HG03280 (cell line): ENCODE measurements around the gene RANBP3L.
"Not testable (repeated sequence)": the region's sequence is repeated elsewhere in the genome, so short reads cannot be mapped to it uniquely, and the experiment has no call there.

Experiments
- ATAC-seq: cut with Tn5 transposase; IDR thresholded peaks from one replicate; pipeline ENCODE4 v1.9.1; 2021; ENCODE audit warnings: mild to moderate bottlenecking, moderate library complexity; ENCODE audit not compliant: unreplicated experiment

Gene RANBP3L, protein sequence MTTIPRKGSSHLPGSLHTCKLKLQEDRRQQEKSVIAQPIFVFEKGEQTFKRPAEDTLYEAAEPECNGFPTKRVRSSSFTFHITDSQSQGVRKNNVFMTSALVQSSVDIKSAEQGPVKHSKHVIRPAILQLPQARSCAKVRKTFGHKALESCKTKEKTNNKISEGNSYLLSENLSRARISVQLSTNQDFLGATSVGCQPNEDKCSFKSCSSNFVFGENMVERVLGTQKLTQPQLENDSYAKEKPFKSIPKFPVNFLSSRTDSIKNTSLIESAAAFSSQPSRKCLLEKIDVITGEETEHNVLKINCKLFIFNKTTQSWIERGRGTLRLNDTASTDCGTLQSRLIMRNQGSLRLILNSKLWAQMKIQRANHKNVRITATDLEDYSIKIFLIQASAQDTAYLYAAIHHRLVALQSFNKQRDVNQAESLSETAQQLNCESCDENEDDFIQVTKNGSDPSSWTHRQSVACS

DNA sequence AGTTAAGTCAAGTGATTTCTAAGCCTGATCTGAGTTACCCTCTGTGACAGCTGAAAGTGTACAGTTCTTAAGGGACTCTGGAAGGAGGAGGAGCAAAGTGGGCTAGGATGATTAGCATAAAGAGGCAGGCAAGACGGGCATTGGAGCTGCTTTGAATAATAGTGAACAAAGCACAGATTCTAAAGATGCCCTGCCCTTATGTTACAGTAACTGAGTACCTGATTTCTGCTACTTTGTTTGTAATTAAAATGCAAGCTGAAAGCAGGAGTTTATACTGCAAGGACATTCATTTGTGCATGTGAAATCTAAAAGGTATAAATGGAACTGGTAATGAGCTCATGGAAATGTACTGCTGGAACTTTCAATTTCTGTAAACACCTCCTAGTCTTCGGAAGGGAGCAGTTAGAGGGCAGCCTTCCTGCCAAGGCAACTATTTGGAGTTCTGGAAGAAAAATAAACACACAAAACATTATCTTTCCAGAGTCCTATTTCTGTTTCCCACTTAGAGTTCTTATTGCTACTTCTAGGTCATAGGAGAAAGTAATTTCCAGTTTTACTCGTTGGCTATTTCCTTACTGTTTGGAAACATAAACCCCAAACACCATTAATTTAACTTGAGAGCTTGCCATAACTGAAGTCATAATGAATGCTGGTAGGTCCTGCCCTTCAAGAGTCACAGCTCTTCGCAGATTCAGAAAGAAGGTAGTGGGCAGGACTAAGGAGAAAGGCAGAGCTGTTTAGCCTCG, at the start of gene RANBP3L:
RANBP3L (minus strand) TSS at position 45 of the 746 bp plus-strand sequence. CDS start 486 bp downstream, outside the sequence.
- no peak for ATAC-seq

DNA sequence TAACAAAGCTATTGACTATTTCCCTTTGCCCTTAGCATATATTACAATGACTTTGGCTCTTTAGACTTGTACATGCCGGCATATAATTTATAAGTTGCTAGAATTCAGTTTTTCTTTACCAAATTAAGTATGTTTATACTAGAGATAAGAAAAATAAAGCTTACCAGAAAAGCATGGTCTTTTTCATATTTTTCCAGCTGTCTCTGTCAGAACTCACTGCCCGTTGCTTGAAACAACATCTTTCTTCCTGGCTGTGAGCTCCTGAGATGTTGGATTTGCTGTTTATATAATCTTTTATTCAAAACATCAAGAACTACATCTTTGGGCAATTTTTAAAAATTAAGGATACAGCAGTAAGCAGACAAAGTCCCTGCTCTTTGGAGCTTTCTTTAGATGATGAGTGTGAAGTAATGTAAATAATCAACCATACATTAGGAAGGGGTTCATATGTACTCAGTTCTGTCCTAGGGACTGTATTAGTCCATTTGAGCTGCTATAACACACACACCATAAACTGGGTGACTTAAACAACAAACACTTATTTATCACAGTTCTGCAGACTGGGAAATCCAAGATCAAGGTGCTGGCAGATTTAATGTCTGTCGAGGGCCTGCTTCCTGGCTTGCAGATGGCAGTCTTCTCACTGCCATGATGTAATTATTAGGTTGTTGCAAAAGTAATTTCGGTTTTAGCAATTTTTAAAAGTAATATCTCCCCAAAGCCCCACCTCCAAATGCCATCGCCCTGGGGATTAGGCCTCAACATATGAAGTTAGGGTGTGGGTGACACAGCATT, 45.4 kb upstream of the RANBP3L start:
- ATAC-seq = no peak

DNA sequence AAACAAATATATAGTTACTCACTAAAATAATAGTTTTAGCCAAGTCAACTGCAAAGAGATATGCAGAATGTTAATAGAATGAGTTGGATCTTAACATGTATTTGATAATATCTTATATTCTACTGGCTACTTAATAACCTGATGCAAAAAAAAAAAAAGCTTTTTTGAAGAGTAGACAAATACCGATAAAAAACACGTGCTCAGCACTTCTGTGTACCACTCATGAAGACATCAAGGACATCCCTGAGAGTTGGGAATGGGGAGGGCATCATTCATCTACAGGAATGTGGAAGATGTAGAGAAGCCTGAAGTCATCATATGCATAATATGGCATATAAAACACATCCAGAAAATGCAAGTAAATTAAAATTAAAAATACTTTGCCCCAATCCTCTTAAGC, 43.2 kb upstream of the RANBP3L start:
- ATAC-seq = no peak

DNA sequence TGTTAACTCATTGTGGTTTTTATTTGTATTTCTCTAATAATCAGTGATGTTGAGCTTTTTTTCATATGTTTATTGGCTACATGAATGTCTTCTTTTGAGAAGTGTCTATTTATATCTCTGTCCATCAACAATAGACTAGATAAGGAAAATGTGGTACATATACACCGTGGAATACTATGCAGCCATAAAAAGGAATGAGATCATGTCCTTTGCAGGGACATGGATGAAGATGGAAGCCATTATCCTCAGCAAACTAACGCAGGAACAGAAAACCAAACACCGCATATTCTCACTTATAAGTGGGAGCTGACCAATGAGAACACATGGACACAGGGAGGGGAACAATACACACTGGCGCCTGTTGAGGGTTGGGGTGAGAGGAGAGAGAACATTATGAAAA, 40.0 kb upstream of the RANBP3L start:
- not testable (repeated sequence) for ATAC-seq

DNA sequence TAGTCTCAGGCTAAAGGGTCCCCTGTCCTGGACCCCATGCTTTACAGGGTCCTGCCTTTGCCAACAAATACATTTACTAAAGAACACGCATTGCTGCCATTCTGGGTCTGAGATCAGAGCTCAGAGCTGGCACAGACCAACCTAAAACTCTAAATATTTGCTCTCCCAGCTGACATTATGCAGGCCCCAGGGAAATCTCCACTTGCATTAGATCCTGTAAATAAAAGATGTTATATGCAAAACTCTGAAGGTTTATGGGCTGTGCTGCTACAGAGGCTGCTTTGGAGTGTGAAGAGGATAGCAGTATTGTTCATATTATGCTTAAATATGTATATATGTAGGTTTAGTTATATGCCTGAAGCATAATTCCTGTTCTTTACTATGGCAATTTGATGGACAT, 35.9 kb upstream of the RANBP3L start:
- ATAC-seq = no peak

DNA sequence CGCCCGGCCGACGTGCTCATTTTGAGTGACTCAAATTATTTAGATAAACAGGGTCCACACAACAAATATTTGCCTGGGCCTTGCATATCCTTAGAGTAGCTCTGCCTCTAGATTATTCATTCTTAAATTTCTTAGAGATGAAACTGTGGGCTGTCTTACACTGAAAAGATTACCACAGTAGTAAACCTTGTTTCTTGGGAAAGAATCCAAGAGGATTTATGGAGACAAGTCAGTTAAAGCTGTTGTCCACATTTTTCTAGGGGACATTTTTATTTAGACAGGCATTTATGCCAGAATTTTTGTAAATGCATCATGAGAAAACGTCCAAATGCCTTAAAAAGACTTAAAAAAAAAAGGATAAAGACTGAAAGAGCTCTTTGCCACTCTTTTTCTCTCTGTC, 32.6 kb upstream of the RANBP3L start:
- no peak for ATAC-seq

DNA sequence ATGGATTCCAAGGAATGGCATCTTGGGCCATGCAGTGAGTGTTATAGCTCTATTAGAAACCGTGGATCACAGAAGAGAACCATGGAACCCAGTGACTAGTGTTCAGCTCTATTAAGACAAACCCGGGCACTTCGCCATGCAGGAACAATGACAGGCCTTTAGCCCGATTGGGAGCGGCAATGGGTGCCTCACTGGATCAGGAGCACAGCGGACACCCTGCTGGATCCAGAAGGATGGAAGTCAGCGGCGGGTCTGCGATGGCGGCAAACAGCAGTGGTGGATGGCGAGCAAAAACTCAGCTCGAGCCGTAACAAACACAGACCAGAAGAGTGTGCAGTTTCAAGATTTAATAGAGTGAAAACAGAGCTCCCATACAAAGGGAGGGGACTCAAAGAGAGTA, 31.0 kb upstream of the RANBP3L start:
- ATAC-seq = not testable (repeated sequence)

DNA sequence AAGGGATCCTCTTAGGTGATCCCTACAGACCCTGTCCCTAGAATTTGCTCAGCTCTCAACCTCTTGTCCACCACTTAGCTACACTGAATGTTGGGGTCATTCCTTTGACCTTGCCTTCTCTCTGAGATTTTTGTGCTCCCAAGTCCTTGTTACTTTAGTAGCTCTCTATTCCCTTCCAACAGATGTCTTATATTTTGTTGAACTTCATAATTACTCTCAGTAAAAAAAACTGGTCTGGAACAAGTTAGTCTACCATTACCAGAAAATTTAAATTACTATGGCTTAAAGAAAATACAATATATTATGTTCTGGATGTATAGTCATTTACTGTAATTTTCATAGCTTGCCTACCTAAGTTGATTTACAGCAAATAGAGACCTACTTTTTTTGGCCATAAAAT, 23.5 kb upstream of the RANBP3L start:
- no peak for ATAC-seq

DNA sequence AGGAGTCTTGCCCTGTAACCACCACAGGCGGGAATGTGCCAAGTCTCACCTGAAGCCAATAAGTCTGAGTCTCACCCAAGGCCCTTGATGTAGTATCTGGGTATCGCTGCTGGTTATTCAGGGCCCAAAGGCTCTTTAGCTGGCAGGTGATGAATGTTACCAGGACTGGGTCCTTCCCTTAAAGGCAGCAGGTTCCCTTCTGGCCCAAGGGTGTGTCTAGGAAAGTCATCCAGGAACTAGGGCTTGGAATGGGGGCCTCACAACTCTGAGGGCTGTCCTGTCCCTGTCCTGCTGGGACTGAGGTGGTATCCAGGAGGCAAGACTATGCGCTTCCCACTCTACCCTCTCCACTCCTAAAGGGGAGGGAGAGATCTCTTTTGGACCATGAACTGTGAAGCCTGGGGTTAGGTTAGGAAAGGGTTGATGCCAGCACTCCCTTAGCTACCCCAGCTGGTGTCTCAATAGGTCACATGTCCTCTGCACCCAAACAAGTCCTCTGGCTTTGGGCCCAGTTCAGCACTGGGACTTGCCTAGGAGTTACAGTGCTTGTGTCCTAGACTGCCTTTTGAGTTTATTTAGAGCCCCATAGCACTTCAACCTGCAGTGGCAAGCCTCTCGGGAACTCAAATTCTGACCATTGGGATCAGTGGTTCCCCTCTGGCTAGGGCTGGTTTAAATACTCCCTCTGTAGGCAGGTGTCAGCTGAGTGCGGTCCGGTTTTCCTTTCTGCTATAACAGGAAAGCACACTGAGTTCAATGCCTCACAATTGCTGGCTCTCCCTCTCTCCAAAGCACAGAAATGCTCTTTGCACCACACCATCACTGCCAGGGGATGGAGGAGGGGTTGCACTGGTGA, 22.5 kb upstream of the RANBP3L start:
- no peak for ATAC-seq

DNA sequence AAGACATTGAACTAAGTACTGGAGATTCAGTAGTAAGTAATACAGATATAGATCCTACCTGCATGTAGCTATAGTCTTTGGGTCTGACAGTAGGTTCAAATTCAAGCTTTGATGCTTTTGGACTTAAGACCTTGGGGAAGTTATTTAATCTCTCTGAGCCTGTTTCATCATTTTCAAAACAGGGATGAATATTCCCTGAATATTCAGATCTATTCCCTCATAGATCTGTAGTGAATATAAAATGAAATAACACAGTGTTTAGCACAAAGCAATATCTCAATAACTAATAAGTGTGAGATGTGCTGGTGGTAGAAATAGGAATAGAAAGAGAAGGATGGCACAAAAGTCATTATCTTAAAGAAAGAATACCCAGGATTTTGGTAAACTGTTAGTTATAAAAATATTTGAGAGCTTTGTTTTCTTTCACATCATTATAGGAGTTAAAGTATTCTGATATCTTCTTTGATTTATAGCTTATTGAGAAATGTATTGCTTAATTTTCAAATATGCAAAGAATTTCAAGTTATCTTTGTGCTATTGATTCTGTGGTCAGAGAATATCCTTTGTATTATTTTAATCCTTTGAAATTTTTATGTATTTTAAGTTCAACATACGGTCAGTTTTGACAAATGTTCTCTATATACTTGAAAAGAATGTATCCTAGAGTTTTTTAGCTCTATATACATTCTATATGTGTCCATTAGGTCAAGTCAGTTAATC, 11.4 kb upstream of the RANBP3L start:
- ATAC-seq = no peak

DNA sequence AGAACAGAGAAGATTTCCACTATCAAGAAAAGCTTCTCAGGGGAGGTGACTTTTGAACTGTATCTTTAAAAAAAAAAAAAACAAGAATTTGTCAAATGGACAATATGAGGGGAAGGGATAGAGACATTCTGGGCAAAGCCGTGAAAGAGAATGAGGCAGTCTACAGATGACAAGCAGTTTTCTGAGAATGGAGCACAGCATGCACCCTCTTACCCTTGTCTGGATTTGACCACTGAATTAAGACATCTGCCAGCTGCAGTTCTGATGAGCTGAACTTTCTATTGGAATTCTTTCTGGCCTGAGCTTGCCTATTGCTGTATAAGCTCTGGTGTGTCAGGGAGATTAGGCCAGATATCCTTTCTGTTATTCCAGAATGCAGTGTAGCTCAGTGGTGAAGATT, 10.3 kb upstream of the RANBP3L start:
- no peak for ATAC-seq

DNA sequence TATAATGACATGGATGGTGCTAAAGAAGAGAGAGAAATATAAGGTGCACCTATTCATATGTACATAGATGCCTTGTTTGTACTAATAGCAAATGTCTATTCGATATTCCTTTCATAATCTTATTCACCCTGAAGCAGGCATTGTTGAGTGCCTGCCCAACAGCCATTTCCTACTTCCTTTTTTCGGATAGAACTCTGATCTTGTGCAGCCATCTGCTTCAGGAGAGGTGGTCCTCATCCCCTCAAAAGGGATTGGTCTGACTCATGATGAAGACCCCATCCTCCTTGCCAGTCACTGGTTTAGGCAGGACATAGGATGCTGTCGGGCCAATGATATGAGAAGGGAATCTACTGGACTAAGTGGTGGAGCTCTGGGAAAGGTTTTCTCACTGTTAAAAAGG, 8.4 kb upstream of the RANBP3L start:
- ATAC-seq = no peak

DNA sequence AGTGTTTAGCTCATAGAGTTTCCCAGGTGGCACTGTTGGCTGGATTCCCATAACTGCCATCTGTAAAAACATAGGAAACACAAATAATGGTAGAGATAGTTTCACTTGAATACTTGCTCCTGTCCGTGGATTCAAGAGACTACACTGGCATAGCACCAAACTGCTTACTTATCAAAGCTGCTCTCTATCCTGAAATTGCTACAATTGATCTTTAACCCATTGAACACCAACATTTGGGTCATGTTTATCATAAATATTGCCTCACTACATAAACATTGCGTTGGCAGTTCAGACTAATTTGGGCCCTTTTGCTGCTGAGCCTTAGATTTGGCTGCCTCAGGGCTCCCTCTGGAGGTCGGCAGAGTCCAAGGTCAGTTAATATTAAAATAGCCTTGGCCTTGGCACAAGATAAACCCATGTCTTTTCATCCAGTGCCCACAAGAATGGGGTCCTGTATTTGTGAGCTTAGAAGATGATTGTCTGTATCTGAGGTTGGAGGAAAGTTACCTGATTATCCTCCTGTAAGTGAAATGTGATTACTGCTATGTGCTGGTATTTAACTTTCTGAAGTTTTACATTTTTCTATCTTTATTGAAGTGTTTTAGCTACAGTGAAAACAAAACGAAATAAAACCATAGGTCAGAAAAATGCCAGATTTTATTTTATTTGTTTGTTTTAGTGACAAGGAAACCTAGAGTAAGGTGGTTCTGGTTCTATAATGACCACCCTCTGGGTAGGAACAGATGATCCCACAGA, 4.0 kb upstream of the RANBP3L start:
- no peak for ATAC-seq

DNA sequence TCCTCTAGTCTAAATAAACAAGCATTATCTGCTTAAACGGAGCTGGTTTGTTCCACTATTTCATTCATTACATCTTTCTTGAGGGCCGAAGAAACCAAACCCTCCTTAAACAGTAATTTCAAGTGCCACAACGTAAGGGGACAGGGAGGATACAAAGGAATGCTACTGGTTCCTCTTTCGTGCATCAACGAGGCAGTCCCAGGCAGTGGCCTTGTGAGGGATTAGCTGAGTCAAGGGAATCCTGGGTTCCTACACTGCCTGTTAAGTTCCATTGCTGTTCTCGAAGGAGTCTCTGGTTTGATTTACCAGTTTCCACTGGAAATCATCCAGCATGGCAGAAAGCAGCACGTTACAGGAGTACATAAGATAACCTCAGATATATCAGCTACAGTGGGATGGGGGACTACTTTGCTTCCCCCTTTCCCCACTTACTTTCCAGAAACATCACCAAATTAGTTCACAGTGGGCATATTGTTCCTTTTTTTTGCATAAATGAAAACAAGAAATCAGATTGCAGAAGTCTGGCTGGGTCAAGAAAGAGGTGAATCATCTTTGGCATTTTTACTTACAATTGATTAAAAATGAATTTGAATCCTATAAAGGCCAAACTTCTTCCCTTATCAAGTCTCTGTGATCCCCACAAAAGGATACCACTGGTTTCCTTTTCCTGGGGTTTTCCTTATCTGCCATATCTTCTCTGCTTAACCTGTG, 2.5 kb upstream of the RANBP3L start:
- no peak for ATAC-seq

DNA sequence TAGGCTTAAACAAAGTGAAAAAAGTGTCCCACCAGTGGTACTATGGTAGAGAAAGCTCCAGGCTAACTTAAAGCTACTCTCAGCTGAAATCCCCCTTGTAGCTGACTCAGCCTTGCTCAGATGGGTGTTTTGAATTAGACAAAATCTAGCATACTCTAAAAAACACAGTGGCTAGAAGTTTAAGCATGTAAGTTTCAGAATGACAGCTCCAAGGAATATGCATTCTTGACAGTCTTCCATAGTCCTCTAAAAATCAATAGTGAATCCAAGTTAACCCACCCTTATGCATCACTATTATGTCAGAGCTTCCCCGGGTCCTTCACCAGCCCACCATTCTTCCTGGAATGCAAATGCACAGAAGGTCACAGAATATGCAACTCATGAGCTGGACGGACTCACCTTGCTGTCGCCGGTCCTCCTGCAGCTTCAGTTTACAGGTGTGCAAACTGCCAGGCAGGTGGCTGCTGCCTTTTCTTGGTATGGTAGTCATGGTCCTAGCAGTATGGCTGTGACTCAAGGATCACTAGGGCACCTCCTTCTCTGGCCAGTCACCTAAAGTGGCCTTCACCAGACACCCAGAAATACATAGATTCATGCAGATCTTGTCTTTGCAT, 668 bp downstream of the RANBP3L start:
- ATAC-seq = no peak

DNA sequence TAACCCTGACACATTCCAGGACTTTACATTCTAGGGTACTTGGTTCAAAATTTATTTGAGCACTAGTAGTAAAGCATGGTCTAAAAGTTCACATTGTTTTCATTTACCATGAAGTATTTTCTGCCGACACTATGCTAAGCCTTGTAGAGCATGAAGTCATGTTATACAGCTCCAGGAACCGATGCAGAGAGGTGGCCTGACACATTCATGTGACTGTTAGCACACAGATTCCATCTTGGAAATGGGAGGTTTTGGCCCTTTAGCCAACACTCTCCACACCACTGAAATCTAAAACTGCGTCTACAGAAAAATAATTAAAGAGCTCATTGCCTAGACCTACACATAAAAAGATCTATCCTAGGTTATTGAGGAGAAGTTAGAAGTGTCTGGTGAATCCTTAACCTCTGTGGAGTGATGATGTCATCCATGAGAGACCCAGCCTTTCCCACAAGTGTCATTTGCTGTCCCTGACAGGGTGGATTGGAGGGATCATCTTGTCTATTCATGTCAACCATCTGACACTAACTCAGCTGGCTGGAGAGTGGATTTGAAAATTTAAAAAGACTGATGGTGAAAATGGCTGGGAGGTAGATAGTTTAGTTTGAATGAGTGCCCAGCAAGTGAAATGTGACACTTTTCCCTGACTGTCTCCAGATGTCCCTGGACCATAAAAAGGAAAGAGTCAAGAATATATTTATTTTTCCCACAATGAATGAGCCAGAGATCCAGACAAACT, 1.3 kb downstream of the RANBP3L start:
- no peak for ATAC-seq

DNA sequence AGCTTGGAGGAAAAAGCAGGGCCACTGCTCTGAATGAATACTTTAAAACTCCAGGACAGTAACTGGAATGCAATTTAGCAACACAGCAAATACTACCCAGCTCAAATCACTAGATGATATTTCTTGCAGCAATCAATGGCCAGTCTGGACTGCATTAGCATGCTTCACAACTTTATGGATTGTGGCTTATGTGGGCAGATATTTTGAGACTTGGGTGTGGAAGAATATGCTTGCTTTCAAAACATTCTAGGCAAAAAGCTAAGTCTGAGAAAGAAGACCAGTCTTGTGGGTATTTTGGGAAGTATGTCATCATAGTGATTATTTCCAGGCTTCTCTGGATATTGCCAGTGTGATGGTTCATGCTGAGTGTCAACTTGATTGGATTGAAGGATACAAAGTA, 3.1 kb downstream of the RANBP3L start:
- no peak for ATAC-seq
